H1 (cell line): ENCODE measurements around the gene RANBP17. TPM values are rescaled to one million over a fixed set of nuclear protein-coding genes. Genes with fewer than 3 reads are reported as not detected.
A peak's percentile ranks its signal among the peaks of the same experiment; 100 is the strongest.

Experiments
- CTCF ChIA-PET: fragments of 300-600 bp; sonication (Branson Sonifier 250); formaldehyde crosslinking; loops from one replicate; lab custom pipeline; 2021; ENCODE audit not compliant: partially characterized antibody; lab: Charles Lee
- POLR2A ChIA-PET: fragments of 300-600 bp; sonication (Branson Sonifier 250); formaldehyde crosslinking; loops from one replicate; lab custom pipeline; 2021; ENCODE audit warnings: inconsistent platforms; ENCODE audit not compliant: partially characterized antibody; lab: Charles Lee
- DNase-seq, 2 experiments: peaks; one replicate each; pipeline versions ENCODE4 v3.0.0 to v3.0.0-alpha.2; 2010 to 2022; ENCODE audit warnings: low spot score in 2 of 2, low read depth in 1 of 2, mixed read lengths in 1 of 2
- FAIRE-seq: peaks from 2 replicates; lab custom pipeline; 2011; peaks lifted over from hg19 to GRCh38; lab: Jason Lieb, UNC
- H2AFZ ChIP-seq: 2 replicates; pipeline ENCODE4 v1.8.1; 2012; ENCODE audit warnings: low read length, inconsistent platforms
- H2AK5ac ChIP-seq: 2 replicates; pipeline ENCODE4 v1.6.1; 2013; ENCODE audit warnings: low read depth, low read length
- H2BK120ac ChIP-seq: replicated peaks from 2 replicates; pipeline ENCODE3; 2013; ENCODE audit warnings: low read depth, low read length, inconsistent platforms
- H2BK12ac ChIP-seq: 2 replicates; pipeline ENCODE4 v1.6.1; 2013; ENCODE audit warnings: low read depth, low read length
- H2BK15ac ChIP-seq: 2 replicates; pipeline ENCODE4 v1.6.1; 2013; ENCODE audit warnings: low read length
- H2BK20ac ChIP-seq: 2 replicates; pipeline ENCODE4 v1.6.1; 2013; ENCODE audit warnings: low read length
- H2BK5ac ChIP-seq: 2 replicates; pipeline ENCODE4 v1.6.1; 2013; ENCODE audit warnings: low read depth, low read length
- H3K14ac ChIP-seq: 2 replicates; pipeline ENCODE4 v1.6.1; 2013; ENCODE audit warnings: inconsistent platforms; ENCODE audit not compliant: insufficient read length
- H3K18ac ChIP-seq: 2 replicates; pipeline ENCODE4 v1.6.1; 2013; ENCODE audit warnings: low read length; ENCODE audit errors: extremely low read depth
- H3K23ac ChIP-seq: 2 replicates; pipeline ENCODE4 v1.6.1; 2013; ENCODE audit warnings: inconsistent platforms; ENCODE audit not compliant: insufficient read length
- H3K23me2 ChIP-seq: 2 replicates; pipeline ENCODE4 v1.6.1; 2013; ENCODE audit warnings: low read depth, low read length
- H3K27ac ChIP-seq: 2 replicates; pipeline ENCODE4 v1.6.1; 2011; ENCODE audit warnings: low read depth, low read length, inconsistent platforms
- H3K27me3 ChIP-seq, 4 experiments: replicated peaks in 1 of 4; 1 replicate in 1 of 4; 2 replicates in 3 of 4; pipeline versions ENCODE4 v1.6.1 to v1.8.1; 2011 to 2013; ENCODE audit warnings: low read length in 3 of 4, mild to moderate bottlenecking in 3 of 4, inconsistent platforms in 2 of 4, mixed read lengths in 2 of 4, moderate library complexity in 1 of 4; ENCODE audit not compliant: control insufficient read depth in 3 of 4, insufficient read depth in 3 of 4; ENCODE audit errors: extremely low read depth in 1 of 4
- H3K36me3 ChIP-seq, 4 experiments: 2 replicates each; pipeline versions ENCODE4 v1.6.1 to v1.8.1; 2011 to 2013; ENCODE audit warnings: mild to moderate bottlenecking in 4 of 4, low read length in 3 of 4, moderate library complexity in 2 of 4, control low read depth in 1 of 4, inconsistent platforms in 1 of 4; ENCODE audit not compliant: insufficient read depth in 4 of 4, control insufficient read depth in 2 of 4
- H3K4ac ChIP-seq: replicated peaks from 2 replicates; pipeline ENCODE3; 2013; ENCODE audit warnings: low read length, low read depth, mixed read lengths, inconsistent platforms; ENCODE audit not compliant: insufficient read length
- H3K4me1 ChIP-seq, 4 experiments: replicated peaks in 1 of 4; 1 replicate in 1 of 4; 2 replicates in 3 of 4; pipeline versions ENCODE4 v1.6.1 to v1.8.1; 2011 to 2013; ENCODE audit warnings: low read length in 3 of 4, inconsistent platforms in 2 of 4, mixed read lengths in 1 of 4; ENCODE audit not compliant: insufficient read depth in 4 of 4, control insufficient read depth in 3 of 4
- H3K4me2 ChIP-seq, 2 experiments: 2 replicates each; pipeline versions ENCODE4 v1.6.1 to v1.8.1; 2011 to 2013; ENCODE audit warnings: low read depth in 2 of 2, low read length in 2 of 2, control low read depth in 1 of 2, inconsistent platforms in 1 of 2, mild to moderate bottlenecking in 1 of 2; ENCODE audit not compliant: insufficient read depth in 1 of 2
- H3K4me3 ChIP-seq, 4 experiments: fragments of 200-600, 300-600 bp in 1 of 4; sonication (generic), shearing (Covaris generic), sonication (Bioruptor Twin) in 1 of 4; 2 replicates each; pipeline versions ENCODE4 v1.5.1 to v1.8.1; 2011 to 2016; ENCODE audit warnings: low read length in 4 of 4, low read depth in 3 of 4, control low read depth in 2 of 4, inconsistent platforms in 2 of 4, mild to moderate bottlenecking in 2 of 4, mixed read lengths in 1 of 4, moderate library complexity in 1 of 4; ENCODE audit not compliant: insufficient read depth in 2 of 4; ENCODE audit errors: extremely low read depth in 1 of 4
- H3K56ac ChIP-seq: replicated peaks from 2 replicates; pipeline ENCODE3; 2013; ENCODE audit warnings: low read depth, mild to moderate bottlenecking, mixed read lengths, low read length, inconsistent platforms; ENCODE audit not compliant: insufficient read length
- H3K79me1 ChIP-seq: 2 replicates; pipeline ENCODE4 v1.6.1; 2013; ENCODE audit warnings: low read depth, low read length, control low read depth
- H3K79me2 ChIP-seq, 2 experiments: 2 replicates each; pipeline versions ENCODE4 v1.6.1 to v1.8.1; 2012 to 2013; ENCODE audit warnings: low read length in 2 of 2, mild to moderate bottlenecking in 2 of 2, inconsistent platforms in 1 of 2; ENCODE audit not compliant: insufficient read depth in 2 of 2, control insufficient read depth in 1 of 2
- H3K9ac ChIP-seq, 4 experiments: replicated peaks in 1 of 4; 1 replicate in 1 of 4; 2 replicates in 3 of 4; pipeline versions ENCODE4 v1.6.1 to v1.8.1; 2011 to 2013; ENCODE audit warnings: low read depth in 3 of 4, low read length in 3 of 4, control low read depth in 2 of 4, mild to moderate bottlenecking in 2 of 4, moderate library complexity in 2 of 4, inconsistent platforms in 1 of 4; ENCODE audit errors: extremely low read depth in 1 of 4
- H3K9me3 ChIP-seq, 2 experiments: 2 replicates each; pipeline versions ENCODE4 v1.6.1 to v1.8.1; 2012 to 2013; ENCODE audit warnings: mild to moderate bottlenecking in 2 of 2, moderate library complexity in 2 of 2, control low read depth in 1 of 2, inconsistent platforms in 1 of 2, low read depth in 1 of 2, low read length in 1 of 2, mixed read lengths in 1 of 2; ENCODE audit not compliant: insufficient read depth in 2 of 2
- H4K20me1 ChIP-seq, 2 experiments: replicated peaks in 1 of 2; 2 replicates each; pipeline versions ENCODE3 to v1.8.1; 2011 to 2013; ENCODE audit warnings: inconsistent platforms in 2 of 2, low read length in 2 of 2, mild to moderate bottlenecking in 1 of 2; ENCODE audit not compliant: insufficient read depth in 2 of 2, control insufficient read depth in 1 of 2
- H4K5ac ChIP-seq: 2 replicates; pipeline ENCODE4 v1.6.1; 2013; ENCODE audit warnings: low read length, low read depth, mixed read lengths, inconsistent platforms; ENCODE audit not compliant: insufficient read length
- H4K8ac ChIP-seq: 2 replicates; pipeline ENCODE4 v1.8.0; 2013; ENCODE audit warnings: mild to moderate bottlenecking, moderate library complexity, low read length, inconsistent platforms; ENCODE audit not compliant: insufficient read depth; ENCODE audit errors: extremely low read depth
- H4K91ac ChIP-seq: replicated peaks from 2 replicates; pipeline ENCODE3; 2013; ENCODE audit warnings: low read length, mixed read lengths, inconsistent platforms; ENCODE audit not compliant: insufficient read length
- CTCF ChIP-seq, 3 experiments: IDR thresholded peaks; 1 replicate in 2 of 3; 2 replicates in 1 of 3; pipeline versions ENCODE4 v1.5.1 to v1.6.1; 2011; ENCODE audit warnings: low read length in 3 of 3, mild to moderate bottlenecking in 3 of 3, inconsistent platforms in 2 of 3, low read depth in 1 of 3, moderate library complexity in 1 of 3; ENCODE audit not compliant: insufficient read depth in 1 of 3; ENCODE audit errors: control extremely low read depth in 1 of 3
- EGR1 ChIP-seq: IDR thresholded peaks from 2 replicates; pipeline ENCODE4 v1.6.1; 2011; ENCODE audit warnings: low read depth, low read length, borderline replicate concordance
- NRF1 ChIP-seq: IDR thresholded peaks from 2 replicates; pipeline ENCODE4 v1.6.1; 2011; ENCODE audit warnings: mild to moderate bottlenecking, low read depth, low read length, improper control_type of control experiment
- RAD21 ChIP-seq, 2 experiments: IDR thresholded peaks in 1 of 2; conservative IDR thresholded peaks in 1 of 2; 2 replicates each; pipeline ENCODE4 v1.6.1; 2011; ENCODE audit warnings: low read depth in 2 of 2, low read length in 2 of 2, improper control_type of control experiment in 1 of 2, inconsistent platforms in 1 of 2, mild to moderate bottlenecking in 1 of 2, moderate library complexity in 1 of 2
- SIRT6 ChIP-seq: IDR thresholded peaks from one replicate; pipeline ENCODE4 v1.7.1; 2012; ENCODE audit warnings: low read length, inconsistent platforms
- WGBS, 2 experiments: shearing (Covaris generic) in 1 of 2; methylation state at CpG; one replicate each; pipeline versions ENCODE4 v1.1.6 to v1.1.7; 2013 to 2015; ENCODE audit warnings: low lambda C conversion rate in 2 of 2, mixed read lengths in 2 of 2, inconsistent platforms in 1 of 2, low coverage in 1 of 2, missing lambda C conversion rate in 1 of 2; ENCODE audit not compliant: insufficient replicate concordance in 2 of 2, insufficient coverage in 1 of 2, insufficient read length in 1 of 2; ENCODE audit errors: extremely low coverage in 1 of 2, missing lambda C conversion rate in 1 of 2; 5-methylcytosine and 5-hydroxymethylcytosine counted together
- polyA plus RNA-seq, 7 experiments: library from polyadenylated mRNA; depleted of rRNA in 3 of 7; stranded (reverse) in 5 of 7; unstranded in 2 of 7; fragments of >200 nt in 5 of 7; fragments of 200-250 nt in 2 of 7; gene quantifications; 1 replicate in 5 of 7; 2 replicates in 1 of 7; 4 replicates in 1 of 7; pipeline versions ENCODE4 v1.2.1 to v1.2.3, GENCODE V29; 2011 to 2013; ENCODE audit warnings: missing spikeins in 2 of 7, mixed read lengths in 2 of 7
- total RNA-seq: library from RNA; stranded (reverse); fragmentation: NEBNext Ultra II Directional; extraction: Animal tissue kit (Norgen Biotek cat#: 25700); gene quantifications from 2 replicates; pipeline ENCODE4 v1.2.1, GENCODE V29; 2021

RANBP17 gene
- total and polyA plus RNA-seq, 2 of the 8 experiments (the other 6 are each of a cell fraction or from before 2014, with no cell fraction given) = 8.6 to 21.3 TPM

DNA sequence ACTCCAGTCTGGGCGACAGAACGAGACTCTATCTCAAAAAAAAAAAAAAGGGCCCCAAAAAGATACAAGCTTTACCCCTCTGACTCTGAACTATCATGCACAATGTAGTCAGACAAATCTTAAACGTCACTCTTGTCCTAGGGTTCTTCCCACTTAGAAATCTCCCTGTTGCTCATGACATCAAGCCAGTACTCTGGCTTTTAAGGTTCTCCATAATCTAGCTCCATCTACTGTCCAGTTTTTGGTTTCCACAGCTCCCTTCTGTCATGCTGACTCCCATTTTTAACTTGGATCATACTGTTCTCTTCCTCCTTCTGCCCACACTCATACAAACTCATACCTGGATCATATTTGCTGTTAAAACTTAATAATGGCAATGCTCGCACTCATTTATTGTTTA lies 290.6 kb downstream of the RANBP17 start:
- no peaks in the 10 kb centered on the region for H4K20me1 ChIP-seq
- H3K18ac ChIP-seq = no peak overlapping the region
- no peak overlapping the region for H3K56ac ChIP-seq
- no peak overlapping the region for H2BK15ac ChIP-seq
- no peaks in the 10 kb centered on the region for H3K9me3 ChIP-seq
- 94% methylated on average over 4 of the region's 4 CpGs; no CpG with 5 or more reads in 1 of the 2 experiments for WGBS, 2 experiments
- no peak overlapping the region for H4K91ac ChIP-seq
- no peak overlapping the region for H4K5ac ChIP-seq
- no peaks in the 10 kb centered on the region for H3K36me3 ChIP-seq
- no peaks in the 10 kb centered on the region for H3K23me2 ChIP-seq
- H2BK20ac ChIP-seq = no peak overlapping the region
- H3K4ac ChIP-seq = no peak overlapping the region
- H2BK5ac ChIP-seq = no peak overlapping the region
- DNase-seq (no peak), FAIRE-seq (peak; percentile 48)
- H3K4me2 ChIP-seq = no peak overlapping the region
- no peak overlapping the region for H3K27ac ChIP-seq
- no peak overlapping the region for H2BK12ac ChIP-seq
- ChIA-PET POLR2A (no interaction called here), CTCF (interaction anchor here (0.7 to 1.1 kb wide), 4 partner anchors 9 to 404 kb away, joined by 3 to 4 read pairs (median 4); no protein-coding TSS in a partner anchor)
- peaks cover 0 to 3% (median under 1%) of the 10 kb centered on the region in 4 experiments; a peak in 2 of 7 replicates for H3K4me1 ChIP-seq
- no peak overlapping the region for H2AFZ ChIP-seq
- no peak overlapping the region for H3K9ac ChIP-seq
- H3K79me2 ChIP-seq = no peaks in the 10 kb centered on the region
- no peak overlapping the region for H3K14ac ChIP-seq
- H3K4me3 ChIP-seq = no peak overlapping the region
- H3K23ac ChIP-seq = no peak overlapping the region
- no peak for TF ChIP-seq SIRT6
- TF ChIP-seq NRF1 = no peak
- no peak for TF ChIP-seq EGR1
- TF ChIP-seq RAD21 (IDR thresholded peaks at IDR 0.05 in 1 of 2, conservative IDR thresholded peaks at IDR 0.05 in 1 of 2; ENCODE audit: low read depth in 2 of 2, low read length in 2 of 2) = peak in 1 of 2 experiments; percentile 42; a peak in 2 of 4 replicates
- peak in 1 of 3 experiments; percentile 12; a peak in 1 of 4 replicates for TF ChIP-seq CTCF (IDR thresholded peaks at IDR 0.05; ENCODE audit: control extremely low read depth in 1 of 3, insufficient read depth in 1 of 3, low read depth in 1 of 3, low read length in 3 of 3)
- no peak overlapping the region for H4K8ac ChIP-seq
- no peaks in the 10 kb centered on the region for H3K79me1 ChIP-seq
- no peak overlapping the region for H2AK5ac ChIP-seq
- no peak overlapping the region for H2BK120ac ChIP-seq
- H3K27me3 ChIP-seq = no peaks in the 10 kb centered on the region
